H1 (cell line): ENCODE measurements around the gene USP53. TPM values are rescaled to one million over a fixed set of nuclear protein-coding genes. Genes with fewer than 3 reads are reported as not detected.

Source experiments
- CTBP2 ChIP-seq: IDR thresholded peaks from 2 replicates; pipeline ENCODE4 v1.7.0; 2011; ENCODE audit warnings: borderline replicate concordance, mild to moderate bottlenecking, moderate library complexity, mixed read lengths, low read length; ENCODE audit not compliant: insufficient read depth, insufficient read length
- TCF12 ChIP-seq: IDR thresholded peaks from 2 replicates; pipeline ENCODE4 v1.6.1; 2011; ENCODE audit warnings: low read depth, mild to moderate bottlenecking, low read length
- polyA plus RNA-seq, 7 experiments: library from polyadenylated mRNA; depleted of rRNA in 3 of 7; stranded (reverse) in 5 of 7; unstranded in 2 of 7; fragments of >200 nt in 5 of 7; fragments of 200-250 nt in 2 of 7; gene quantifications; 1 replicate in 5 of 7; 2 replicates in 1 of 7; 4 replicates in 1 of 7; pipeline versions ENCODE4 v1.2.1 to v1.2.3, GENCODE V29; 2011 to 2013; ENCODE audit warnings: missing spikeins in 2 of 7, mixed read lengths in 2 of 7
- total RNA-seq: library from RNA; stranded (reverse); fragmentation: NEBNext Ultra II Directional; extraction: Animal tissue kit (Norgen Biotek cat#: 25700); gene quantifications from 2 replicates; pipeline ENCODE4 v1.2.1, GENCODE V29; 2021

USP53 gene
- total and polyA plus RNA-seq, 2 of the 8 experiments (the other 6 are each of a cell fraction or from before 2014, with no cell fraction given): 2.9 to 14.9 TPM

DNA sequence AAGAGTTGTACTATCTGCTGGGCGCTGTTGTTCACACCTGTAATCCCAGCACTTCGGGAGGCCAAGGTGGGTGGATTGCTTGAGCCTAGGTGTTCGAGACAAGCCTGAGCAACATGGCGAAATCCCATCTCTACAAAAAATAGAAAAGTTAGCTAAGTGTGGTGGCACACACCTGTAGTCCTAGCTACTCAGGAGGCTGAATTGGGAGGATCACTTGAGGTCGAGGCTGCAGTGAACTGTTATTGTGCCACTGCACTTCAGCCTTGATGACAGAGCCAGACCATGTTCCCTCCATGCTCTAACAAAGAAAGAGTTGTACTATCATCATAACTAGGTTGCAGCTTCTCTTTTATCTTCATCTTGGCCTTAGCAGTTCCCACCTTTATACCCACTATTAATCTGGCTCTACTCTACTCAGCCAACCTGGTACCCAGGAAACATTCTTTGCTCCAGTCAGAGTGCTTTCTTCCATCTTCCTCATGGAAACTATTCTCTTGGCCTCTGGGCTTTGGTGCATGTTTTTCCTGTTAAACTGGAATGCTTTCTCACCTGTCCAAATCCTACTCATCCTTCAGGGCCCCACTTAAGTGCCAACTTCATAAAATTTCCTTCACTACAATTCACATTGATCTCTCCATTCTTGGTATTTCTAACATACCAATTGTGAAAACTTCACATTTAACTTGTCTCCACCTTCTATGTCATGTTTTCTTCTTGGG is 91.2 kb downstream of the USP53 start (continued):
- TF ChIP-seq TCF12 (no peak), CTBP2 (no peak)
